Kidney (tissue), 14 donors: ENCODE data around the gene LIPA. TPM values are rescaled to one million over a fixed set of nuclear protein-coding genes. Genes with fewer than 3 reads are reported as not detected.

Source experiments
- DNase-seq, 5 donors: peaks; one replicate each; pipeline ENCODE4 v3.0.0-alpha.2; 2013 to 2020
- FAIRE-seq: peaks from 2 replicates; lab custom pipeline; 2012; peaks lifted over from hg19 to GRCh38; lab: Jason Lieb, UNC
- H3K27ac ChIP-seq, 2 donors: one replicate each; pipeline ENCODE4 v1.7.0; 2013; ENCODE audit warnings: low read depth in 2 of 2, low read length in 2 of 2, inconsistent platforms in 1 of 2
- H3K27me3 ChIP-seq: one replicate; pipeline ENCODE4 v1.7.1; 2013; ENCODE audit warnings: low read length, inconsistent platforms; ENCODE audit not compliant: control insufficient read depth, insufficient read depth
- H3K36me3 ChIP-seq, 3 donors: one replicate each; pipeline versions ENCODE4 v1.7.0 to v1.7.1; 2013; ENCODE audit warnings: low read length in 3 of 3, control low read depth in 1 of 3, inconsistent platforms in 1 of 3; ENCODE audit not compliant: insufficient read depth in 3 of 3, control insufficient read depth in 2 of 3
- H3K4me1 ChIP-seq, 3 donors: one replicate each; pipeline versions ENCODE4 v1.7.0 to v1.7.1; 2013; ENCODE audit warnings: low read length in 3 of 3, inconsistent platforms in 1 of 3, low read depth in 1 of 3; ENCODE audit not compliant: control insufficient read depth in 2 of 3, insufficient read depth in 2 of 3
- H3K4me3 ChIP-seq, 3 donors: one replicate each; pipeline versions ENCODE4 v1.7.0 to v1.8.1; 2013; ENCODE audit warnings: low read length in 3 of 3, control low read depth in 1 of 3, inconsistent platforms in 1 of 3
- H3K9ac ChIP-seq, 3 donors: one replicate each; pipeline versions ENCODE4 v1.7.0 to v1.7.1; 2013; ENCODE audit warnings: low read length in 3 of 3, control low read depth in 1 of 3, inconsistent platforms in 1 of 3
- H3K9me3 ChIP-seq, 3 donors: one replicate each; pipeline versions ENCODE4 v1.7.0 to v1.7.1; 2013; ENCODE audit warnings: low read length in 3 of 3, control low read depth in 1 of 3, inconsistent platforms in 1 of 3; ENCODE audit not compliant: control insufficient read depth in 2 of 3, insufficient read depth in 1 of 3
- CTCF ChIP-seq: IDR thresholded peaks from 3 replicates; pipeline ENCODE4 v1.5.1; 2012; ENCODE audit warnings: mild to moderate bottlenecking, moderate library complexity, borderline replicate concordance; ENCODE audit not compliant: insufficient read depth; ENCODE audit errors: extremely low read depth
- intact Hi-C: fragments of 100-400 bp; cut with DNase I; formaldehyde crosslinking; loops from one replicate; pipeline ENCODE4 v1.11.1; 2022
- polyA plus RNA-seq: library from polyadenylated mRNA; stranded (reverse); fragments of 350-450 nt; fragmentation: Illumina TruSeq; extraction: RNeasy Lipid Tissue Mini Kit (QIAGEN cat#74804); gene quantifications from one replicate; pipeline ENCODE4 v1.2.3, GENCODE V29; 2014; ENCODE audit warnings: low read depth, low replicate concordance; ENCODE audit not compliant: insufficient read depth
- total RNA-seq: library from RNA; stranded (reverse); fragmentation: NEBNext Ultra II Directional; extraction: Animal tissue kit (Norgen Biotek cat#: 25700); gene quantifications from one replicate; pipeline ENCODE4 v1.2.1, GENCODE V29; 2021
- donor health status: control.
- donor health status: control.
- donor health status: control.
- donor health status: control.
- donor health status: control.
- donor health status: DM: yes; HTN: yes; CAD: no.
- donor health status: Normal renal cell carcinoma (clear cell type).

The LIPA gene
- total and polyA plus RNA-seq, 2 donors from 2014 or later = 43.8 to 84.5 TPM

- Histone ChIP-seq H3K4me1 (no peaks in the 10 kb centered on the region), H3K9me3 (no peaks in the 10 kb centered on the region), H3K36me3 (no peaks in the 10 kb centered on the region), H3K27ac (no peak overlapping the region), H3K27me3 (no peaks in the 10 kb centered on the region), H3K4me3 (no peak overlapping the region), H3K9ac (no peak overlapping the region)
- intact Hi-C loops = no loop called here
- no peak for FAIRE-seq
- no peak for DNase-seq
- no peak for TF ChIP-seq CTCF
These were observed 86.7 kb downstream of the LIPA start for GRCh38 chr10:89164920-89165319.

- H3K9ac ChIP-seq = no peak overlapping the region
- FAIRE-seq (no peak), DNase-seq (no peak)
- H3K4me1 ChIP-seq = no peaks in the 10 kb centered on the region
- H3K36me3 ChIP-seq = no peaks in the 10 kb centered on the region
- intact Hi-C loops = no loop called here
- no peak overlapping the region for H3K27ac ChIP-seq
- no peaks in the 10 kb centered on the region for H3K27me3 ChIP-seq
- H3K9me3 ChIP-seq = no peaks in the 10 kb centered on the region
- H3K4me3 ChIP-seq = no peak overlapping the region
- no peak for TF ChIP-seq CTCF
These were observed 87.5 kb downstream of the LIPA start for GRCh38 chr10:89164080-89164479.

Other genes starting within 250 kb of the LIPA start
- gene CH25H, start 44.5 kb downstream of the LIPA start, total RNA-seq = 3.2 TPM
- gene CH25H, start 44.5 kb downstream of the LIPA start, polyA plus RNA-seq = 1.2 TPM
- 12.2 TPM for gene IFIT2, start 50.3 kb upstream of the LIPA start, total RNA-seq
- gene IFIT2, start 50.3 kb upstream of the LIPA start, polyA plus RNA-seq = 6.9 TPM
- 20.1 TPM for gene IFIT3, start 76.2 kb upstream of the LIPA start, total RNA-seq
- gene IFIT3, start 76.2 kb upstream of the LIPA start, polyA plus RNA-seq = 14.7 TPM
- not detected for gene IFIT1B, start 126.3 kb upstream of the LIPA start, total RNA-seq
- not detected for gene IFIT1B, start 126.3 kb upstream of the LIPA start, polyA plus RNA-seq
- gene IFIT1, start 140.8 kb upstream of the LIPA start, total RNA-seq = 16.9 TPM
- 40.9 TPM for gene IFIT1, start 140.8 kb upstream of the LIPA start, polyA plus RNA-seq
- gene IFIT5, start 162.8 kb upstream of the LIPA start, total RNA-seq = 23.3 TPM
- 11.0 TPM for gene IFIT5, start 162.8 kb upstream of the LIPA start, polyA plus RNA-seq